ENCODE results near the gene WDR76.
"Not testable (repeated sequence)": the region's sequence is repeated elsewhere in the genome, so short reads cannot be mapped to it uniquely, and the experiment has no call there.

The WDR76 gene

DNA sequence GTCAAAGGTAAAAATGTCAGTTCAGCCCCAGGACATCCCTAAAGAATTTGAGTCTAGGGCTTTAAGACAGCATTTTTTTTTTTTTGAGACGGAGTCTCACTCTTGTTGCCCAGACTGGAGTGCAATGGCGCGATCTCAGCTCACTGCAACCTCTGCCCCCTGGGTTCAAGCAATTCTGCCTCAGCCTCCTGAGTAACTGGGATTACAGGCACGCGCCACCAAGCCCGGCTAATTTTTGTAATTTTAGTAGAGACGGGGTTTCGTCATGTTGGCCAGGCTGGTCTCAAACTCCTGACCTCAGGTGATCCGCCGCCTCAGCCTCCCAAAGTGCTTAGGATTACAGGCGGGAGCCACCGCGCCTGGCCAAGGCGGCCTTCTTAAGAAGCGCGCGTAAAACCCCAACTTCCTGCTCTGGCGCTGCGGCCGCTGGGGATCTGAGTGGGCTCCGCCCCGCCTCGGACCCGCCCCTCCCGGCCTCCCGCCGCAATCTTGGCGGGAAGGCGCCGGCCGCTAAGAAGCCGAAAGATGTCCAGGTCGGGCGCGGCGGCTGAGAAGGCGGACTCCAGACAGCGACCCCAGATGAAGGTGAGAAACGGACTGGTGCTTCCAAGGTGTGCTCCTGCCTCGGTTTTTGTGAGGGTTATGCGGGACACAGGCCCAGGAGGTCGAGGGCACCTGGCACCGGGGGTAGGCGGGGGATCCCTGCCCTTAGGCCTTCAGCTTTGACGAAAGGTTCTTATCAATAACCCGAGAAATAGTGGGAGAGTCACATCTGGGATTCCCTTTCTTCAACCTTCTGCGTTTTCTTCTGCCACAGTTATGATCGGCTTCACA, at the start of gene WDR76:
WDR76 (plus strand) TSS at position 495 of the 834 bp plus-strand sequence; CDS start at position 526, 31 bp downstream.
- DNase-seq (ENCODE audit: low spot score): peak; percentile 65

DNA sequence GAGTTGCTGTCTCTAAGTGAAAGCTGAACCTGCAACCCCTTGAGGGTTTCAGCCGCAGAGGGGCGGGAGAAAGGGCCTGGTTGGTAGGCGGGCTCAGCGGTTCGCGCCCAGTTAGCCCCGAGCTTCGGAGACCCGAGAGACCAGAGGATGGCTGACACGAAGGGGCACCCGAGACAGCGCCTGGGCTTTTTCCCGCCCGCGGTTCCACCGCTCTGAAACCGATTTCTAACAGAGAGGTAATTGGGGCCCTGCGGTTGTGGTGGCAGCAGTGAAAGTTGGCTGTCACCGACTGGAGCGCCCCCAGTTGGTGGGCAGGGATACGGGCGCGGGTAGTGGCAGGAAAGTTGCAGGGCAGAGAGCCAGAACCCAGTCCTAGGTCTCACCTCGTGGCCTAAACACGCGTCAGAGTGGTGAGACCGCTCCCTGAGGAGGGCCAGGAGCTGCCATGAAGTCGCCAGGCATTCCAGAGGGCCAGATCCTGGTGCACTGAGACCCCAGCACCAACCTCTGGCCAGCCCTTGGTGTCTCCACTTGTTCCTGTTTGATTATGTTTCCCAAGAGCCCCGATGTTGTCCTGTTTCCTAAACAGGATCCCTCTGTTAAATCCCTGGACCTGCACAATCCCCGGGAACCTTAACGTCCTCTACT, 49.4 kb upstream of the WDR76 start:
- peak; percentile 86 for DNase-seq (ENCODE audit: low spot score)

DNA sequence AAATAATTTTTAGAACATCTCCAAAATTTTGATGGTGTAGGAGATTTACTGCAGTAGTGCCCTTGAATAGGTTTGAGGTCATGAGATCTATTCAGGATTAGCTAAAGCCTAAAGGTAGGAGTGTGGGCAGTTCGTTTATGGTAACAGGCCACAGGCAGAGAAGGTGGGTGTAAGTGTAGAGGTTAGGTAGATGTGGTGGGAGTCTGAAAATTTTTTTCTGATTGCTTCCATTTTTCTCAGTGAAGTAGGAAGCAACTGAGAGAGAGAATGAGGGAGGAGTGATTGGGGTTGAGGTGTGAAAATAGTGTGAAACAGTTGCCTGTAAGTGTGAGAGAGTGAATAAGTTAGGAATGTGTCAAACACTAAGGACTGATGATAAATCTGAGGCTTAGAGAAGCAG, 47.8 kb upstream of the WDR76 start:
- DNase-seq (ENCODE audit: low spot score): no peak

DNA sequence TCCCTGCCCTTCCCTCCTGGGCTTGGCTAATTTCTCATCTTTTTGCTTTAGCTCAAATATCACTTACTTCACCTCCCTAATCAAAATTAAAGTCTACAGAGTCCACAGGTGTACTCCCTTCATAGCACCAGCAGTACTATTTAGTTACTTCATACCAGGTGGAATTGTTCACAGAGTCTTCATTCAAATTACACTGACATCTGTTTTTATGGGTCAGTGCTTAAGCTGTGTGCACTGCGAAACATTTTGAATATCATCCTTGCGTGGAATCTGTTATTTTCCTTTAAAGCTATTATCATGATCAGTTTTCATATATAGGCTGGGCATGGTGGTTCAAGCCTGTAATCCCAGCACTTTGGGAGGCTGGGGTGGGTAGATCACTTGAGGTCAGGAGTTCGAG, 37.4 kb upstream of the WDR76 start:
- no peak for DNase-seq (ENCODE audit: low spot score)

DNA sequence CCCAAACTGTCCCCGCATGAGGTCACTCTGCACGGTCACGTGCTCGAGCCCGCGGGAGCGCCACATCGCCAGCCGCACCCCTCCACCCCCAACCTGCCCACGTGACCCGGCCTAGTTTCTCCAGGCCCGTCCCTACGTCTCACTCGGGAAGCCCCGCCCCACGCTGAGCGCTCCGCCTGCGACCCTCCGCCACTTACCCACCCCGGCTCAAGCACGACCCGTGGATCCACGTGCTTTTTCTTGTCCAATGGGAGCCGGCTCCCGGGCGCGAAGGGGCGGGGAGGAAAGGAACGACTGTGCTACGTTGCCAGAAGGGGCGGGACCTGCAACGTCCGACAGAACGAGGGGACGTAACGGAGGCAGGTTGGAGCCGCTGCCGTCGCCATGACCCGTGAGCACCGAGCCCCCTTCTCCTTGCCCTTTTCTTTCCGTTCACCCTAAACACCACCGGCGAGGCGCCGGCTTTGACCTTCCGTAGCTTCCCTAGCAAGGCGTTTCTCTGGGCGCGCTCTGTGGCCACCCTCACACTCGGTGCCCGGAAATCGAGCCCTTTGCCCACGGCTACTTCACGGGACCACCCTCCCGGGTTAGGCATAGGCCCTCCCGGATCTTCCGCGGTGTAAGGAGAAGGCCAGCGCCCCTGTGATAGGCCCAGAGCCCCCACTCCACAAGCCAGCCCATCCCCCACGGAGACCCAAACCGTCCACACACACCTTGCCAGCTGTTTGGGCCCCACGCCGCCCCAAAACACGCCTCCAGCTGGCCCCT, 34.6 kb upstream of the WDR76 start, which contains the start of gene SERF2:
SERF2 (plus strand) TSS at position 328 of the 768 bp plus-strand sequence; CDS start at position 385, 57 bp downstream.
- DNase-seq (ENCODE audit: low spot score): peak; percentile 99

GRCh38 chr15:43792761-43793476, 33.9 kb upstream of the WDR76 start:
- peak; percentile 45 for DNase-seq (ENCODE audit: low spot score)

- no peak for DNase-seq (ENCODE audit: low spot score)
Observed at GRCh38 chr15:43793647-43794046, 33.2 kb upstream of the WDR76 start.

GRCh38 chr15:43794269-43795037, 32.3 kb upstream of the WDR76 start:
- no peak for DNase-seq (ENCODE audit: low spot score)

- DNase-seq (ENCODE audit: low spot score): no peak
Observed at GRCh38 chr15:43795197-43795596, 31.6 kb upstream of the WDR76 start.

GRCh38 chr15:43795997-43796396, 30.8 kb upstream of the WDR76 start:
- no peak for DNase-seq (ENCODE audit: low spot score)

GRCh38 chr15:43796566-43796965, 30.2 kb upstream of the WDR76 start:
- DNase-seq (ENCODE audit: low spot score): no peak

DNA sequence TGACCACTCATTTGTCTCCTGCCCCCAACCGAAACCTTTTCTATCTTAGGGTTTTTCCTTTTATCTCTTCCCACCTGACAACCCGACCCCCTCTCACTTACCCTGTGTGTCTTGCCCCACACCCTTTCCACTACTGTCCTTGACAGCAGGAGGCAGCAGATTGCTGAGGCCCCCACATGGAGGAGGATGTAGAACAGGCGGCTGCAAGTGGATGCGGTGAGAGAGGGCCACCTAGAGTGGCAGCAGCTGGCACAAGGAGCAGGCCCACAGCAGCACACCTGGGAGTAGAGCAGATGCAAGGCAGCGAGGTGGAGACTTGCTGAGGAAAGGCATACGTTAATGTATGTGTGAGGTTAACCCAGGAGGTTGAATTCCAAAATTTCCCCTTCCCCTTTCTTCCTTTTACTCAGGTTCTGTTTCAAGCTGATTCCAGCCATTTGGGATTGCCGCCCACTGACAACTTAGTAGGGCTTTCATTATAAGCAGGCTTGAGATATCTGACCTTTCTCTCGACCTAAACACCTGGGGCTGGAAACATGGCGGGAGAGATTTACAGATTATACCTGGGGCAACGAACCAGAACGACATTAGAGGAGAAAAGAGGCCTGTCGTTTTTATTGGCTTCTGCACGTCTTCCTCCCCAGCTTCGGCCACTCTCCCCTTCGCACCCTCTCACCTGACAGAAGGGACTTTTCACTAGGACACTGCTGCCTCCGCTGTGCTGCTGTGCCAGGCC, 27.4 kb upstream of the WDR76 start:
- DNase-seq (ENCODE audit: low spot score): no peak

DNA sequence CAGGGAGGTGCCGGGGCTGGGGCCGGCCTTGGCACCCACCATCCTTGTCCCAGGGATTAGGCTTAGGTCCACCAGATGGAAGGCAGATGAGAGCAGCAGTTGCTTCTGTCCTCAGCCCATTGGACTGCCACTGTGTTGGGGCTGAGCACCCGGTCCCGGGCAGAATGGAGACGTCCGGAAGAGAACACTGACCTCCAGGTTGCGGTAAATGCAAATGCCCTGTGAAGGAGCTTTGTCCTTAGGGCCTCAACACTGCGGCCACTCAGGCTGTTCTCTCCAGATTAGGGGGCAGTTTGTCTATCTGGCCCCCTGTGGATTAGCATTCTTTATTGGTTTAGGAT, 26.9 kb upstream of the WDR76 start, which contains the start of gene SERINC4:
SERINC4 (minus strand) TSS at position 276 of the 341 bp plus-strand sequence; CDS start at position 42, 234 bp downstream.
- no peak for DNase-seq (ENCODE audit: low spot score)

GRCh38 chr15:43800286-43801141, 26.3 kb upstream of the WDR76 start, which contains the start of gene HYPK:
Gene HYPK, plus strand, starts transcription at chr15:43800599. Its CDS starts 24 bp downstream, at chr15:43800623.
- DNase-seq (ENCODE audit: low spot score): peak; percentile 93

DNA sequence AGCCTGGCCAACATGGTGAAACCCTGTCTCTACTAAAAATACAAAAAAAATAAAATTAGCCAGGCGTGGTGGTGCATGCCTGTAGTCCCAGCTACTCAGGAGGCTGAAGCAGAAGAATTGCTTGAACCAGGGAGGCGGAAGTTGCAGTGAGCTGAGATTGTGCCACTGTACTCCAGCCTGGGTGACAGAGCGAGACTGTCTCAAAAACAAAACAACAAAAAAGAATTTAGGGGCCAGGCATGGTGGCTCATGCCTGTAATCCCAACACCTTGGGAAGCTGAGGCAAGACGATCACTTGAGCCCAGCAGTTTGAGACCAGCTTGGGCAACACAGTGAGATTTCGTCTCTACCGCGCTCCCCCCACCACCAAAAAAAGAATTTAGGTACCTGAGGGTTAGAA, 24.1 kb upstream of the WDR76 start:
- DNase-seq (ENCODE audit: low spot score): not testable (repeated sequence)

- no peak for DNase-seq (ENCODE audit: low spot score)
Observed at GRCh38 chr15:43808435-43808950, 18.3 kb upstream of the WDR76 start.

GRCh38 chr15:43808960-43809678, 17.7 kb upstream of the WDR76 start:
- DNase-seq (ENCODE audit: low spot score): no peak

DNA sequence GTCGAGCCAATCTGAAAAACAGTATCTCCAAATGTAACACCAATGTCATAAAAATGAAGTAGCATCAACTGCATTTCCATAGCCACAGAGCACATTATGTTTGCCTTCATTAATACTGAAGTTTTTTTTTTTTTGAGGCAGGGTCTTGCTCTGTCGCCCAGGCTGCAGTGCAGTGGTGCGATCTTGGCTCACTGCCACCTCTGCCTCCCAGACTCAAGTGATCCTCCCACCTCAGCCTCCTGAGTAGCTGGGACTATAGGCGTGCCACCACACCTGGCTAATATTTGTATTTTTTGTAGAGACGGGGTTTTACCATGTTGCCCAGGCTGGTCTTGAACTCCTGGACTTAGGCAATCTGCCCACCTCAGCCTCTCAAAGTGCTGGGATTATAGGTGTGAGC, 11.7 kb upstream of the WDR76 start:
- DNase-seq (ENCODE audit: low spot score): not testable (repeated sequence)
